ENCODE data around the gene CEP72. TPM values are rescaled to one million over a fixed set of nuclear protein-coding genes. Genes with fewer than 3 reads are reported as not detected.

CEP72 gene
- total and polyA plus RNA-seq, 4 donors: 1.3 to 5.9 (median 2.6) TPM

GRCh38 chr5:647727-648126 is 35.6 kb downstream of the CEP72 start (continued):
- TF ChIP-seq, protein P1, sequence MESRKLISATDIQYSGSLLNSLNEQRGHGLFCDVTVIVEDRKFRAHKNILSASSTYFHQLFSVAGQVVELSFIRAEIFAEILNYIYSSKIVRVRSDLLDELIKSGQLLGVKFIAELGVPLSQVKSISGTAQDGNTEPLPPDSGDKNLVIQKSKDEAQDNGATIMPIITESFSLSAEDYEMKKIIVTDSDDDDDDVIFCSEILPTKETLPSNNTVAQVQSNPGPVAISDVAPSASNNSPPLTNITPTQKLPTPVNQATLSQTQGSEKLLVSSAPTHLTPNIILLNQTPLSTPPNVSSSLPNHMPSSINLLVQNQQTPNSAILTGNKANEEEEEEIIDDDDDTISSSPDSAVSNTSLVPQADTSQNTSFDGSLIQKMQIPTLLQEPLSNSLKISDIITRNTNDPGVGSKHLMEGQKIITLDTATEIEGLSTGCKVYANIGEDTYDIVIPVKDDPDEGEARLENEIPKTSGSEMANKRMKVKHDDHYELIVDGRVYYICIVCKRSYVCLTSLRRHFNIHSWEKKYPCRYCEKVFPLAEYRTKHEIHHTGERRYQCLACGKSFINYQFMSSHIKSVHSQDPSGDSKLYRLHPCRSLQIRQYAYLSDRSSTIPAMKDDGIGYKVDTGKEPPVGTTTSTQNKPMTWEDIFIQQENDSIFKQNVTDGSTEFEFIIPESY (IDR thresholded peaks at IDR 0.05): no peak
- TF ChIP-seq, protein P2, sequence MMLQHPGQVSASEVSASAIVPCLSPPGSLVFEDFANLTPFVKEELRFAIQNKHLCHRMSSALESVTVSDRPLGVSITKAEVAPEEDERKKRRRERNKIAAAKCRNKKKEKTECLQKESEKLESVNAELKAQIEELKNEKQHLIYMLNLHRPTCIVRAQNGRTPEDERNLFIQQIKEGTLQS (IDR thresholded peaks at IDR 0.05): no peak
- TF ChIP-seq SP1 (IDR thresholded peaks at IDR 0.05) (no peak), FOXA2 (IDR thresholded peaks at IDR 0.05) (no peak)

- no peak overlapping the region for H3K27ac ChIP-seq (ENCODE audit: low read depth in 1 of 2, low read length in 2 of 2)
- no peaks in the 10 kb centered on the region for H3K27me3 ChIP-seq (ENCODE audit: control insufficient read depth in 4 of 4, insufficient read depth in 4 of 4, low read length in 3 of 4)
- H3K4me1 ChIP-seq (ENCODE audit: control insufficient read depth in 4 of 4, insufficient read depth in 4 of 4, low read length in 3 of 4): no peaks in the 10 kb centered on the region
- TF ChIP-seq EGR1 (IDR thresholded peaks at IDR 0.05; ENCODE audit: low read depth in 2 of 2) (no peak), JUND (IDR thresholded peaks at IDR 0.05) (no peak), CTCF (IDR thresholded peaks at IDR 0.05; ENCODE audit: low read depth, low read length, missing input control) (no peak)
- H3K9me3 ChIP-seq (ENCODE audit: control insufficient read depth in 4 of 4, low read length in 3 of 4): no peaks in the 10 kb centered on the region
- WGBS: 95% methylated on average over 16 of the region's 16 CpGs
- no peak overlapping the region for H3K9ac ChIP-seq (ENCODE audit: low read depth in 1 of 2, low read length in 2 of 2)
- no peak overlapping the region for H3K4me3 ChIP-seq (ENCODE audit: low read depth in 1 of 3, low read length in 3 of 3)
- peaks cover 4 to 10% (median 5%) of the 10 kb centered on the region in 4 donors for H3K36me3 ChIP-seq (ENCODE audit: control insufficient read depth in 4 of 4, insufficient read depth in 3 of 4, low read depth in 1 of 4, low read length in 3 of 4)
- DNase-seq (ENCODE audit: low spot score): no peak
These were observed 39.3 kb downstream of the CEP72 start for GRCh38 chr5:651296-652022.

DNA sequence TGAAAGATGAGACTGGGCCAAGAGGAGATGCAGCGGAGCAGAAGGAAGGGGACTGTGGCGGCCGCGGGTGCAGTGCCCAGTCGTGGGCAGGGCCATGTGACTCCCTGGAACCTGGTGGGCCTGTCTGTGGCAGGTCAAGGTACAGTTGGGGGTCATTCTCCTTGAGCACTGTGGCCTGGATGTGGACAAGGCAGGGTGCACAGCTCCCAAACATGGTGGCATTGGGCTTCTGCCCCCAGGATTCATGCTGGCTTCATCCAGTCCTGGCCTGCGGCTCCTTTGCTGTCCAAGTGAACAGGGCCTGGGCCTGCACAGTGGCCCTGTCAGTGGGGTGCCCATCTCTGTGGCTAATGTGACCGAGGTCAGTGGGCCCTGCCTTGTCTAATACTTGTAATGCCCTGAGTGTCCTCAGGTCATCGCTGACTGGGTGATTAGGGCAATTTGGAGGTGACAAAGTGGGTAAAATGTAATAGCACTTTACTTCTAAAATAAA is 39.9 kb downstream of the CEP72 start:
- H3K27ac ChIP-seq (ENCODE audit: low read depth in 1 of 2, low read length in 2 of 2): no peak overlapping the region
- H3K4me1 ChIP-seq (ENCODE audit: control insufficient read depth in 4 of 4, insufficient read depth in 4 of 4, low read length in 3 of 4): no peaks in the 10 kb centered on the region
- H3K4me3 ChIP-seq (ENCODE audit: low read depth in 1 of 3, low read length in 3 of 3): no peak overlapping the region
- H3K9ac ChIP-seq (ENCODE audit: low read depth in 1 of 2, low read length in 2 of 2): no peak overlapping the region
- H3K27me3 ChIP-seq (ENCODE audit: control insufficient read depth in 4 of 4, insufficient read depth in 4 of 4, low read length in 3 of 4): no peaks in the 10 kb centered on the region
- peaks cover 4 to 5% (median 4%) of the 10 kb centered on the region in 4 donors for H3K36me3 ChIP-seq (ENCODE audit: control insufficient read depth in 4 of 4, insufficient read depth in 3 of 4, low read depth in 1 of 4, low read length in 3 of 4)
- 98% methylated on average over 8 of the region's 8 CpGs for WGBS
- H3K9me3 ChIP-seq (ENCODE audit: control insufficient read depth in 4 of 4, low read length in 3 of 4): no peaks in the 10 kb centered on the region
- no peak for TF ChIP-seq YY1 (IDR thresholded peaks at IDR 0.05)
- no peak for TF ChIP-seq SP1 (IDR thresholded peaks at IDR 0.05)
- TF ChIP-seq RXRA (IDR thresholded peaks at IDR 0.05): no peak
- TF ChIP-seq NR2F2 (IDR thresholded peaks at IDR 0.05): no peak
- no peak for TF ChIP-seq GABPA (IDR thresholded peaks at IDR 0.05 in 1 of 2, conservative IDR thresholded peaks at IDR 0.05 in 1 of 2)
- TF ChIP-seq FOXA1 (IDR thresholded peaks at IDR 0.05): no peak
- TF ChIP-seq, protein P2 (IDR thresholded peaks at IDR 0.05): no peak
- TF ChIP-seq, protein P3, sequence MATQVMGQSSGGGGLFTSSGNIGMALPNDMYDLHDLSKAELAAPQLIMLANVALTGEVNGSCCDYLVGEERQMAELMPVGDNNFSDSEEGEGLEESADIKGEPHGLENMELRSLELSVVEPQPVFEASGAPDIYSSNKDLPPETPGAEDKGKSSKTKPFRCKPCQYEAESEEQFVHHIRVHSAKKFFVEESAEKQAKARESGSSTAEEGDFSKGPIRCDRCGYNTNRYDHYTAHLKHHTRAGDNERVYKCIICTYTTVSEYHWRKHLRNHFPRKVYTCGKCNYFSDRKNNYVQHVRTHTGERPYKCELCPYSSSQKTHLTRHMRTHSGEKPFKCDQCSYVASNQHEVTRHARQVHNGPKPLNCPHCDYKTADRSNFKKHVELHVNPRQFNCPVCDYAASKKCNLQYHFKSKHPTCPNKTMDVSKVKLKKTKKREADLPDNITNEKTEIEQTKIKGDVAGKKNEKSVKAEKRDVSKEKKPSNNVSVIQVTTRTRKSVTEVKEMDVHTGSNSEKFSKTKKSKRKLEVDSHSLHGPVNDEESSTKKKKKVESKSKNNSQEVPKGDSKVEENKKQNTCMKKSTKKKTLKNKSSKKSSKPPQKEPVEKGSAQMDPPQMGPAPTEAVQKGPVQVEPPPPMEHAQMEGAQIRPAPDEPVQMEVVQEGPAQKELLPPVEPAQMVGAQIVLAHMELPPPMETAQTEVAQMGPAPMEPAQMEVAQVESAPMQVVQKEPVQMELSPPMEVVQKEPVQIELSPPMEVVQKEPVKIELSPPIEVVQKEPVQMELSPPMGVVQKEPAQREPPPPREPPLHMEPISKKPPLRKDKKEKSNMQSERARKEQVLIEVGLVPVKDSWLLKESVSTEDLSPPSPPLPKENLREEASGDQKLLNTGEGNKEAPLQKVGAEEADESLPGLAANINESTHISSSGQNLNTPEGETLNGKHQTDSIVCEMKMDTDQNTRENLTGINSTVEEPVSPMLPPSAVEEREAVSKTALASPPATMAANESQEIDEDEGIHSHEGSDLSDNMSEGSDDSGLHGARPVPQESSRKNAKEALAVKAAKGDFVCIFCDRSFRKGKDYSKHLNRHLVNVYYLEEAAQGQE (IDR thresholded peaks at IDR 0.05): no peak
- TF ChIP-seq HNF4G (IDR thresholded peaks at IDR 0.05): no peak
- TF ChIP-seq FOXA2 (IDR thresholded peaks at IDR 0.05): no peak
- no peak for DNase-seq (ENCODE audit: low spot score)
